Type B pancreatic cell (in vitro differentiated cells): ENCODE data around the gene KRTAP21-3. TPM values are rescaled to one million over a fixed set of nuclear protein-coding genes. Genes with fewer than 3 reads are reported as not detected.

Source experiments
- DNase-seq: peaks from one replicate; pipeline ENCODE4 v3.0.0; 2021; ENCODE audit warnings: mixed read lengths; ENCODE audit not compliant: unreplicated experiment; ENCODE audit errors: extremely low spot score
- H3K27ac Mint-ChIP-seq: 2 replicates; pipeline ENCODE4 v1.8.0; 2021; ENCODE audit warnings: mild to moderate bottlenecking, mixed read lengths
- H3K27me3 Mint-ChIP-seq: 2 replicates; pipeline ENCODE4 v1.8.0; 2021; ENCODE audit warnings: mixed read lengths
- H3K36me3 Mint-ChIP-seq: 2 replicates; pipeline ENCODE4 v1.8.0; 2021; ENCODE audit warnings: mixed read lengths
- H3K4me1 Mint-ChIP-seq: one replicate; pipeline ENCODE4 v1.8.0; 2021; ENCODE audit warnings: mixed read lengths; ENCODE audit not compliant: unreplicated experiment
- H3K4me3 Mint-ChIP-seq: 2 replicates; pipeline ENCODE4 v1.8.0; 2021; ENCODE audit warnings: mild to moderate bottlenecking, mixed read lengths
- H3K9me3 Mint-ChIP-seq: 2 replicates; pipeline ENCODE4 v1.8.0; 2021; ENCODE audit warnings: mixed read lengths
- CTCF ChIP-seq: fragments of 200-600 bp; sonication (generic); conservative IDR thresholded peaks from 2 replicates; pipeline ENCODE4 v1.5.0; 2021; ENCODE audit warnings: antibody characterized with exemption, mild to moderate bottlenecking
- total RNA-seq: library from RNA; stranded (reverse); gene quantifications from 2 replicates; pipeline ENCODE4 v1.2.1, GENCODE V29; 2021; ENCODE audit warnings: low replicate concordance

KRTAP21-3 gene
- total RNA-seq, 1 donor from 2014 or later, result not detected

GRCh38 chr21:30733026-30733425 is 14.4 kb upstream of the KRTAP21-3 start:
- Mint-ChIP-seq H3K27me3 (no peaks in the 10 kb centered on the region), H3K27ac (no peak overlapping the region), H3K36me3 (no peaks in the 10 kb centered on the region), H3K9me3 (no peaks in the 10 kb centered on the region), H3K4me1 (no peaks in the 10 kb centered on the region), H3K4me3 (no peak overlapping the region)
- no peak for TF ChIP-seq CTCF
- no peak for DNase-seq

GRCh38 chr21:30726726-30727125 is 8.1 kb upstream of the KRTAP21-3 start:
- no peaks in the 10 kb centered on the region for H3K9me3 Mint-ChIP-seq
- peaks cover 4% of the 10 kb centered on the region for H3K27me3 Mint-ChIP-seq
- H3K36me3 Mint-ChIP-seq, result no peaks in the 10 kb centered on the region
- no peak for DNase-seq
- no peaks in the 10 kb centered on the region for H3K4me1 Mint-ChIP-seq
- TF ChIP-seq CTCF, result no peak
- H3K4me3 Mint-ChIP-seq, result no peak overlapping the region
- no peak overlapping the region for H3K27ac Mint-ChIP-seq

- Mint-ChIP-seq H3K27ac (no peak overlapping the region), H3K4me1 (no peaks in the 10 kb centered on the region), H3K9me3 (no peaks in the 10 kb centered on the region), H3K27me3 (no peaks in the 10 kb centered on the region), H3K36me3 (no peaks in the 10 kb centered on the region), H3K4me3 (no peak overlapping the region)
- DNase-seq, result no peak
- no peak for TF ChIP-seq CTCF
Observed at GRCh38 chr21:30719401-30719800, 824 bp upstream of the KRTAP21-3 start.

- no peak overlapping the region for H3K4me3 Mint-ChIP-seq
- H3K36me3 Mint-ChIP-seq, result no peaks in the 10 kb centered on the region
- no peaks in the 10 kb centered on the region for H3K4me1 Mint-ChIP-seq
- H3K27me3 Mint-ChIP-seq, result no peaks in the 10 kb centered on the region
- no peaks in the 10 kb centered on the region for H3K9me3 Mint-ChIP-seq
- DNase-seq, result no peak
- TF ChIP-seq CTCF, result no peak
- H3K27ac Mint-ChIP-seq, result no peak overlapping the region
Observed at GRCh38 chr21:30717105-30717504, 1.5 kb downstream of the KRTAP21-3 start.

GRCh38 chr21:30714946-30715345 is 3.6 kb downstream of the KRTAP21-3 start:
- no peak for TF ChIP-seq CTCF
- DNase-seq, result no peak
- Mint-ChIP-seq H3K27me3 (no peaks in the 10 kb centered on the region), H3K9me3 (no peaks in the 10 kb centered on the region), H3K36me3 (no peaks in the 10 kb centered on the region), H3K4me3 (no peak overlapping the region), H3K4me1 (no peaks in the 10 kb centered on the region), H3K27ac (no peak overlapping the region)

- Mint-ChIP-seq H3K27me3 (no peaks in the 10 kb centered on the region), H3K4me3 (no peak overlapping the region), H3K4me1 (no peaks in the 10 kb centered on the region), H3K27ac (no peak overlapping the region), H3K9me3 (no peaks in the 10 kb centered on the region), H3K36me3 (no peaks in the 10 kb centered on the region)
- no peak for TF ChIP-seq CTCF
- DNase-seq, result no peak
Observed at GRCh38 chr21:30714456-30714855, 4.1 kb downstream of the KRTAP21-3 start.
